OCI-LY1 (cell line): Measurements from ENCODE around the gene TLR8.
"Not testable (repeated sequence)": the region's sequence is repeated elsewhere in the genome, so short reads cannot be mapped to it uniquely, and the experiment has no call there.

ENCODE experiments used
- H2AFZ ChIP-seq: fragments of 200-600 bp; sonication (generic), shearing (Covaris generic); 2 replicates; pipeline ENCODE4 v1.6.0; 2014; ENCODE audit warnings: antibody characterized with exemption, mild to moderate bottlenecking, low read length
- H3F3A ChIP-seq: fragments of 200-600 bp; sonication (generic), shearing (Covaris generic); 2 replicates; pipeline ENCODE4 v1.6.0; 2014; ENCODE audit warnings: mild to moderate bottlenecking, antibody characterized with exemption, low read length, moderate library complexity; ENCODE audit not compliant: insufficient read depth
- H3K27ac ChIP-seq: fragments of 200-600 bp; sonication (generic); 2 replicates; pipeline ENCODE4 v1.5.1; 2014; ENCODE audit warnings: low read length, mixed run types, mild to moderate bottlenecking, low read depth; ENCODE audit not compliant: poor library complexity, severe bottlenecking
- H3K27me3 ChIP-seq: fragments of 200-600 bp; sonication (generic); 2 replicates; pipeline ENCODE4 v1.6.0; 2014; ENCODE audit warnings: antibody characterized with exemption, mild to moderate bottlenecking, low read length, moderate library complexity; ENCODE audit not compliant: insufficient read depth
- H3K36me3 ChIP-seq: fragments of 200-600 bp; sonication (generic); 2 replicates; pipeline ENCODE4 v1.6.1; 2014; ENCODE audit warnings: mild to moderate bottlenecking, antibody characterized with exemption, low read length, moderate library complexity, mixed read lengths; ENCODE audit not compliant: insufficient read depth
- H3K4me1 ChIP-seq: fragments of 200-600 bp; sonication (generic); 2 replicates; pipeline ENCODE4 v1.5.1; 2014; ENCODE audit warnings: mild to moderate bottlenecking, low read length, moderate library complexity; ENCODE audit not compliant: insufficient read depth, severe bottlenecking
- H3K4me2 ChIP-seq: fragments of 200-600 bp; sonication (generic), shearing (Covaris generic); 2 replicates; pipeline ENCODE4 v1.6.1; 2014; ENCODE audit warnings: low read length
- H3K4me3 ChIP-seq: fragments of 200-600 bp; sonication (generic); 2 replicates; pipeline ENCODE4 v1.5.1; 2014; ENCODE audit warnings: low read length, low read depth, mild to moderate bottlenecking, mixed read lengths; ENCODE audit not compliant: poor library complexity, severe bottlenecking
- H3K79me2 ChIP-seq: fragments of 200-600 bp; shearing (Covaris generic); 2 replicates; pipeline ENCODE4 v1.6.1; 2016; ENCODE audit warnings: mixed run types, low read length, mixed read lengths; ENCODE audit not compliant: insufficient read depth
- H3K9ac ChIP-seq: fragments of 200-600 bp; sonication (generic), shearing (Covaris generic); 2 replicates; pipeline ENCODE4 v1.6.1; 2014; ENCODE audit warnings: mild to moderate bottlenecking, low read length, mixed read lengths
- H3K9me2 ChIP-seq: fragments of 200-600 bp; sonication (generic), shearing (Covaris generic); 2 replicates; pipeline ENCODE4 v1.6.1; 2014; ENCODE audit warnings: low read depth, mild to moderate bottlenecking, low read length, mixed read lengths
- H3K9me3 ChIP-seq: fragments of 200-600 bp; shearing (Covaris generic); 2 replicates; pipeline ENCODE4 v1.6.1; 2014; ENCODE audit warnings: low read length, mixed read lengths
- H4K20me1 ChIP-seq: fragments of 200-600 bp; sonication (generic), shearing (Covaris generic); 2 replicates; pipeline ENCODE4 v1.6.0; 2016; ENCODE audit warnings: mild to moderate bottlenecking, low read length; ENCODE audit not compliant: insufficient read depth
- EZH2 ChIP-seq: fragments of 200-600 bp; sonication (generic), shearing (Covaris generic); IDR thresholded peaks from 2 replicates; pipeline ENCODE4 v1.8.0; 2017; ENCODE audit warnings: borderline replicate concordance, mixed run types, mild to moderate bottlenecking, antibody characterized with exemption, low read length, moderate library complexity, mixed read lengths
- TF ChIP-seq, protein P1 (sequence below): fragments of 200-600 bp; sonication (generic), shearing (Covaris generic); IDR thresholded peaks from 2 replicates; pipeline ENCODE4 v1.5.1; 2017; ENCODE audit warnings: mild to moderate bottlenecking, antibody characterized with exemption, low read length, moderate library complexity, mixed read lengths

Gene TLR8

DNA sequence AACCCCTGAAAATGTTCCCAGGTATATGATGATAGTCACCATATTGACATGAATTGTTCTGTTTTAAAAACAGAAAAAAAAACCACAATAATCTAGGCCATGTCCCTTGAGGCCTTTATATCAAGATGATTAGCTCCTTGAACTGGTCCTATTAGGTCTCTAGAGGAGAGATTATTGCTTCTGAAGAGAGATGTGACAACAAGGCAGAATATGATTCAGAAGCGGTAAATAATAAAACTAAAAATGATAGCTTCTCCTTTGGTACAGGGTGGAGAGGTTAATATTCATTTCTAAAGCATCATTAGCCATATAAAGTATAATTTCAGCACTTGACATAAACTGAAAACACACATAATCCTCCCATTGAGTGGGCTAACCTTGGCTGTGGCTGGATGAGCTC lies 25.8 kb downstream of the TLR8 start:
- Histone ChIP-seq H3K4me2 (no peak overlapping the region), H3K9me2 (no peaks in the 10 kb centered on the region)

DNA sequence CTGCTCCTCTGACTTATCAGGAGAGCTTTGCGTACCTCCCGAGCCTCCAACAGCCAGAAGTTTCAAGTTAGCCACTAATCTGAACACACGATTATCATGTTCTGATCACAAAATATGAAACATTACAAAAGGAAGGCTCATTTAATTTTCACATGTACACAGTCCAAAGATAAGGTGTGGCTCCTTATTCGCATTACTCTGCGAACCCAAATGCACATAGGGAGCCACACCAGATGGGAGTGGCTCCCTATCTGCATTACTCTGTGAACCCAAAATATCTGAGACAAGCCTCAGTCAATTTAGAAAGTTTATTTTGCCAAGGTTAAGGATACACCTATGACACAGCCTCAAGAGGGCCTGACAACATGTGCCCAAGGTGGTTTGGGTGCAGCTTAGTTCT lies 28.4 kb downstream of the TLR8 start:
- H3K79me2 ChIP-seq = no peaks in the 10 kb centered on the region
- H3K4me1 ChIP-seq = no peaks in the 10 kb centered on the region
- no peak overlapping the region for H2AFZ ChIP-seq
- H4K20me1 ChIP-seq = no peaks in the 10 kb centered on the region
- no peaks in the 10 kb centered on the region for H3K9me2 ChIP-seq
- no peaks in the 10 kb centered on the region for H3K27me3 ChIP-seq
- H3K27ac ChIP-seq = no peak overlapping the region
- no peaks in the 10 kb centered on the region for H3K36me3 ChIP-seq
- TF ChIP-seq EZH2 = no peak
- TF ChIP-seq, protein P1, sequence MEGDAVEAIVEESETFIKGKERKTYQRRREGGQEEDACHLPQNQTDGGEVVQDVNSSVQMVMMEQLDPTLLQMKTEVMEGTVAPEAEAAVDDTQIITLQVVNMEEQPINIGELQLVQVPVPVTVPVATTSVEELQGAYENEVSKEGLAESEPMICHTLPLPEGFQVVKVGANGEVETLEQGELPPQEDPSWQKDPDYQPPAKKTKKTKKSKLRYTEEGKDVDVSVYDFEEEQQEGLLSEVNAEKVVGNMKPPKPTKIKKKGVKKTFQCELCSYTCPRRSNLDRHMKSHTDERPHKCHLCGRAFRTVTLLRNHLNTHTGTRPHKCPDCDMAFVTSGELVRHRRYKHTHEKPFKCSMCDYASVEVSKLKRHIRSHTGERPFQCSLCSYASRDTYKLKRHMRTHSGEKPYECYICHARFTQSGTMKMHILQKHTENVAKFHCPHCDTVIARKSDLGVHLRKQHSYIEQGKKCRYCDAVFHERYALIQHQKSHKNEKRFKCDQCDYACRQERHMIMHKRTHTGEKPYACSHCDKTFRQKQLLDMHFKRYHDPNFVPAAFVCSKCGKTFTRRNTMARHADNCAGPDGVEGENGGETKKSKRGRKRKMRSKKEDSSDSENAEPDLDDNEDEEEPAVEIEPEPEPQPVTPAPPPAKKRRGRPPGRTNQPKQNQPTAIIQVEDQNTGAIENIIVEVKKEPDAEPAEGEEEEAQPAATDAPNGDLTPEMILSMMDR = no peak
- no peak overlapping the region for H3K4me3 ChIP-seq
- H3K9me3 ChIP-seq = no peaks in the 10 kb centered on the region
- no peak overlapping the region for H3K9ac ChIP-seq
- H3K4me2 ChIP-seq = no peak overlapping the region
- H3F3A ChIP-seq = no peaks in the 10 kb centered on the region

More for the DNA sequence above, 25.8 kb downstream of the TLR8 start:
- Histone ChIP-seq H3K4me3 (no peak overlapping the region), H3K4me1 (no peaks in the 10 kb centered on the region), H3K27ac (no peak overlapping the region), H3F3A (no peaks in the 10 kb centered on the region), H3K79me2 (no peaks in the 10 kb centered on the region), H2AFZ (no peak overlapping the region), H4K20me1 (no peaks in the 10 kb centered on the region), H3K36me3 (no peaks in the 10 kb centered on the region), H3K9me3 (no peaks in the 10 kb centered on the region), H3K9ac (no peak overlapping the region), H3K27me3 (no peaks in the 10 kb centered on the region)
- TF ChIP-seq, protein P1 = no peak
- TF ChIP-seq EZH2 = no peak

DNA sequence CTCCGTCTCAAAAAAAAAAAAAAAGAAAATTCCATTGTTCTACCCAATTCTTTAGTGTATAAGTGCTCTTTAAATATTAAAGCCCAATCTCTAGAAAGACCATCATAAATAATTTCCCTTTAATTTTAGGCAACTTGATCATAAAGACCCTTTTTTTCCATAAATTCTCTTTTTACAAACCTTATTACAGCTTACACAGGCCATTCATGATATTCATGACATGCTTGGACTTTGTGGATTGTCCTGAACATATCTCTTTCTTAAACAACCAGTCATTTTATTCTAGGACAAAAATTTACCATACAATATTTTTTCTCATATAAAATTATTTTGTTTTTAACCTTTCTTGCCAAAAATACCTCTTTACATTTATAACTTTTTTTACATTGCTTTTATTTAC lies 30.5 kb downstream of the TLR8 start:
- Histone ChIP-seq H3K27ac (no peak overlapping the region), H3K9ac (no peak overlapping the region)

DNA sequence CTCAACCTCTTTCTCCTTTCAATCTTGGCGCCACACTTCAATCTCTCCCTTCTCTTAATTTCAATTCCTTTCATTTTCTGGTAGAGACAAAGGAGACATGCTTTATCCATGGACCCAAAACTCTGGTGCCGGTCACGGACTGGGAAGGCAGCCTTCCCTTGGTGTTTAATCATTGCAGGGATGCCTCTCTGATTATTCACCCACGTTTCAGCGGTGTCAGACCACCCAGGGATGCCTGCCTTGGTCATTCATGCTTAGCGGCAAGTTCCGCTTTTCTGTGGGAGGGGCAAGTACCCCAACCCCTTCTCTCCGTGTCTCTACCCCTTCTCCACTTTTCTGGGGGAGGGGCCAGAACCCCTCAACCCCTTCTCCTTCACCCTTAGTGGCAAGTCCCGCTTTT lies 34.1 kb downstream of the TLR8 start:
- H3K79me2 ChIP-seq, H3K36me3 ChIP-seq, H3K27me3 ChIP-seq, H3K4me1 ChIP-seq, H4K20me1 ChIP-seq, H3F3A ChIP-seq, H3K9me3 ChIP-seq, H3K4me2 ChIP-seq, H3K9ac ChIP-seq, H3K27ac ChIP-seq, H3K4me3 ChIP-seq, H3K9me2 ChIP-seq, H2AFZ ChIP-seq: not testable (repeated sequence)

More for the DNA sequence above, 30.5 kb downstream of the TLR8 start:
- no peaks in the 10 kb centered on the region for H3K79me2 ChIP-seq
- H3K36me3 ChIP-seq = no peaks in the 10 kb centered on the region
- H3K9me2 ChIP-seq = no peaks in the 10 kb centered on the region
- H2AFZ ChIP-seq = no peak overlapping the region
- H3F3A ChIP-seq = no peaks in the 10 kb centered on the region
- no peaks in the 10 kb centered on the region for H3K9me3 ChIP-seq
- H3K4me2 ChIP-seq = no peak overlapping the region
- H3K27me3 ChIP-seq = no peaks in the 10 kb centered on the region
- no peak for TF ChIP-seq EZH2
- TF ChIP-seq, protein P1 = no peak
- H4K20me1 ChIP-seq = no peaks in the 10 kb centered on the region
- no peaks in the 10 kb centered on the region for H3K4me1 ChIP-seq
- no peak overlapping the region for H3K4me3 ChIP-seq

DNA sequence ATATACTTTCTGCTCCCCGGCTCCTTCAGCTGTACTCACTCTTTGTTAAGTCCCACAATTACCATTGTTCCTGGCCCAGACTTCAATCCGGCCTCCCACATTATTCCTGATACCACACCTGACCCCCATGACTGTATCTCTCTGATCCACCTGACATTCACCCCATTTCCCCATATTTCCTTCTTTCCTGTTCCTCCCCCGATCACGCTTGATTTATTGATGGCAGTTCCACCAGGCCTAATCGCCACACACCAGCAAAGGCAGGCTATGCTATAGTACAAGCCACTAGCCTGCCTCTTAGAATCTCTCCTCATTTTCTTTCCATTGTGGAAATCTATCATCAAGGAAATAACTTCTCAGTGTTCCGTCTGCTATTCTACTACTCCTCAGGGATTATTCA lies 37.2 kb downstream of the TLR8 start:
- H3K9me2 ChIP-seq, H3K4me2 ChIP-seq, H3K9me3 ChIP-seq, H3K27me3 ChIP-seq, H3F3A ChIP-seq, H3K9ac ChIP-seq, H3K27ac ChIP-seq, H2AFZ ChIP-seq, H3K36me3 ChIP-seq, H4K20me1 ChIP-seq, H3K4me3 ChIP-seq, H3K79me2 ChIP-seq: not testable (repeated sequence)
- peaks cover 24% of the 10 kb centered on the region for H3K4me1 ChIP-seq

DNA sequence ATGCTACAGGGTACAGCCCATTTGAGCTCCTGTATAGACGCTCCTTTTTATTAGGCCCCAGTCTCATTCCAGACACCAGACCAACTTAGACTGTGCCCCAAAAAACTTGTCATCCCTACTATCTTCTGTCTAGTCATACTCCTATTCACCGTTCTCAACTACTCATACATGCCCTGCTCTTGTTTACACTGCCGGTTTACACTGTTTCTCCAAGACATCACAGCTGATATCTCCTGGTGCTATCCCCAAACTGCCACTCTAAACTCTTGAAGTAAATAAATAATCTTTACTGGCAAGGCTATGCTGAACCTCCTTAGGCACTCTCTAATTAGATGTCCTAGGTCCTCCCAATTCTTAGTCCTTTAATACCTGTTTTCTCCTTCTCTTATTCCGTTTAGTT lies 38.0 kb downstream of the TLR8 start:
- H3F3A ChIP-seq, H3K9me3 ChIP-seq, H3K9ac ChIP-seq, H3K79me2 ChIP-seq, H3K9me2 ChIP-seq, H3K36me3 ChIP-seq, H3K4me2 ChIP-seq, H3K27ac ChIP-seq, H3K4me3 ChIP-seq, H4K20me1 ChIP-seq, H3K27me3 ChIP-seq, H2AFZ ChIP-seq: not testable (repeated sequence)
- H3K4me1 ChIP-seq = peaks cover 33% of the 10 kb centered on the region
